GM20000 (cell line): ENCODE data around the gene ARHGAP24.

Experiments
- DNase-seq: peaks from one replicate; pipeline ENCODE4 v3.0.0; 2012; ENCODE audit warnings: low spot score
- TF ChIP-seq, protein P1 (sequence below): IDR thresholded peaks from 2 replicates; pipeline ENCODE4 v1.5.1; 2012; ENCODE audit warnings: mild to moderate bottlenecking, control low read depth; ENCODE audit errors: extremely low read depth, missing control alignments

Gene ARHGAP24

DNA sequence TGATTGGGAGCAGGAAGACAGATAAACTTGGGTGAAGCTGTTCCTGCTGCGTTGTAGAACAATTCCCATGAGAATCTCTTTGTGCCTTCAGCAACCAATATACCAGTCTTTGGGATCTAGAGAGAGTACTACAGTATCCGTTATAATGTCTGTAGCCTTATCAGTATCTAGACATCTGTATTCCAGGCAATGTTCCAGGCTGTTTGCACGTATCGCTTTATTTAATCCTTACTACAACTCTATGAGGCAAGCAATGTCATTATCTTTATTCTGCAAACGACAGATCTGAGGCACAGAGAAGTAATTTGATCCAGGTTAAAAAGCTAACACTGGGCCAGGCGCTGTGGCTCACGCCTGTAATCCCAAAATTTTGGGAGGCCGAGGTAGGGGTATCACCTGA, 251.6 kb downstream of the ARHGAP24 start:
- DNase-seq: no peak
- TF ChIP-seq, protein P1, sequence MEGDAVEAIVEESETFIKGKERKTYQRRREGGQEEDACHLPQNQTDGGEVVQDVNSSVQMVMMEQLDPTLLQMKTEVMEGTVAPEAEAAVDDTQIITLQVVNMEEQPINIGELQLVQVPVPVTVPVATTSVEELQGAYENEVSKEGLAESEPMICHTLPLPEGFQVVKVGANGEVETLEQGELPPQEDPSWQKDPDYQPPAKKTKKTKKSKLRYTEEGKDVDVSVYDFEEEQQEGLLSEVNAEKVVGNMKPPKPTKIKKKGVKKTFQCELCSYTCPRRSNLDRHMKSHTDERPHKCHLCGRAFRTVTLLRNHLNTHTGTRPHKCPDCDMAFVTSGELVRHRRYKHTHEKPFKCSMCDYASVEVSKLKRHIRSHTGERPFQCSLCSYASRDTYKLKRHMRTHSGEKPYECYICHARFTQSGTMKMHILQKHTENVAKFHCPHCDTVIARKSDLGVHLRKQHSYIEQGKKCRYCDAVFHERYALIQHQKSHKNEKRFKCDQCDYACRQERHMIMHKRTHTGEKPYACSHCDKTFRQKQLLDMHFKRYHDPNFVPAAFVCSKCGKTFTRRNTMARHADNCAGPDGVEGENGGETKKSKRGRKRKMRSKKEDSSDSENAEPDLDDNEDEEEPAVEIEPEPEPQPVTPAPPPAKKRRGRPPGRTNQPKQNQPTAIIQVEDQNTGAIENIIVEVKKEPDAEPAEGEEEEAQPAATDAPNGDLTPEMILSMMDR: no peak

DNA sequence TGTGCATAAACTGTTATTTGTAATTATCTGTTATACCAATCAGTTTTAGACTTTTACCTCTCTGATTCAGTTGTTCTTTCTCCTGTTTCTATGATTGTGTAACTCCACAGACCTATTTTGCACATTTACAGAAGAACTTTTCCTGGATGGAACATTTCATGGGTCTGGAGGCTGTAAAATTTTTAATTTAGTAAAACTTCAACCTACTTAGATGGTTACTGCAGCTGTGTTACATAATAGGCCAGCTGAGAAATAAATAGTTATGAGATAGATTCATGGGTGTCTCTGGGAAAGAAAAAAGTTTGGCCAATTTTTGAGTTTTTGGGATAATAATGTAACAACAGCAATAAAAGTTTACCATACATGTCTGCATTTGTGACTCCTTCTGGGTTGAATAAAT, 253.5 kb downstream of the ARHGAP24 start:
- no peak for DNase-seq
- TF ChIP-seq, protein P1: no peak

- no peak for DNase-seq
These were observed 257.2 kb downstream of the ARHGAP24 start for GRCh38 chr4:85732124-85732523.

DNA sequence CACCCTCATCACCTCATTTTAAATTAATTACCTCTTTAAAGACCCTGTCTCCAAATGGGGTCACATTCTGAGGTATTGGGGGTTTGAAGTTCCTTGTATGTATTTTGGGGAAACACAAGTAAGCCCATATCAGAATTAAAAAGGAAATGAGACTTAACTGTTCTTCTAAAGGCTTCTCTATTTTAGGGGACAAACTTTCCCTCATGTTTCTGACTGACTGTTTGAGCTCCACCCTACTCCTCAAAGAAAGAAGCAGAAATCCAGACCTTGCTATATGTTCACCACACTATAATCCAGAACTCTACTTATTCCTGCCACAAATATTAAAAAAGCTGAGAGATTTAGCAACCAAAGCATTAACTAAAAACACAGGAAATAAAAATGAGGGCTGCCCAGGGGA, 258.8 kb downstream of the ARHGAP24 start:
- DNase-seq: no peak
- TF ChIP-seq, protein P1: no peak

More at GRCh38 chr4:85732124-85732523, 257.2 kb downstream of the ARHGAP24 start:
- TF ChIP-seq, protein P1: no peak

GRCh38 chr4:85734424-85734831, 259.5 kb downstream of the ARHGAP24 start:
- no peak for DNase-seq
- TF ChIP-seq, protein P1: no peak

DNA sequence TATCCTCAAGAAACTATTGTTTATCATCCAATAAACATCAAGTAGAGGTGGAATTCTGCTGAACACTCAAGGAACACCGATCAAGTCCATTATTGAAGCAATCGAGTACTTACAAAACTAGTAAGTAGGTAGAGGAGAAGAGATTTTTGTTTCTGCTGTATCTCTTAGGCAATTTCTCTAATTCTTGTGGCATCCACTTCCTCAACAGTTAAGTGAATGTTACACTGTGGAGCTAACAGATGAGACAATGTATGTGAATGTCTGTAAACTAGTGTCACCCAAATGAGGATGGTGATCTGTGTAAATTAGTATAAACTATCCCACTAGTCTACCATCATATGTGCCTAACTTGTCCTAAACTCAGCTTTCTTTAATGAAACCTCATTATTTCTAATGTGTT, 261.6 kb downstream of the ARHGAP24 start:
- TF ChIP-seq, protein P1: no peak
- DNase-seq: no peak

DNA sequence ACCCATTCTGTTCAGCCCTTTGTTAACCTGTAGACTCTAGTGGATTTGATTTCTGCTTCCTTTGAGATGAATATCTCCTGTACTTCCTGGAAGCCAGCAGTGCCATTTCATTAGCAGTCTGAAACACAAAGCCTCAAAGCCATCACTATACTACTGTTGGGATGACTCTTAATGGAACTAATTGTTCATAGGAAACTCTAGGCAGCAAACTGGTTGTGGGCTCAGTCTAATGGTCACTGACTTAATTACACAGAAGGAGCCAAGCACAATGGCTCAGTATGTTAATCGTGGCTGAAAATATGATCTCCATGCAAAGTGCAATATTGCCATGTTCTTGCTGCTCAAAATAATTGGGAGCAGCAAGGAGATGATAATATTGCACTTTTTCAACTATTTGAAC, 262.3 kb downstream of the ARHGAP24 start:
- no peak for DNase-seq
- TF ChIP-seq, protein P1: no peak
